Stimulated activated CD8-positive, alpha-beta memory T cell treated with anti-CD3 and anti-CD28 coated beads, Interleukin-7, amount 100 ng/mL, for 1 hour (primary cell): Measurements from ENCODE around the gene ARHGAP6.

ENCODE experiments used
- DNase-seq, 2 donors: peaks; one replicate each; pipeline ENCODE4 v3.0.0-alpha.2; 2020; ENCODE audit warnings: low read depth in 2 of 2

Gene ARHGAP6

DNA sequence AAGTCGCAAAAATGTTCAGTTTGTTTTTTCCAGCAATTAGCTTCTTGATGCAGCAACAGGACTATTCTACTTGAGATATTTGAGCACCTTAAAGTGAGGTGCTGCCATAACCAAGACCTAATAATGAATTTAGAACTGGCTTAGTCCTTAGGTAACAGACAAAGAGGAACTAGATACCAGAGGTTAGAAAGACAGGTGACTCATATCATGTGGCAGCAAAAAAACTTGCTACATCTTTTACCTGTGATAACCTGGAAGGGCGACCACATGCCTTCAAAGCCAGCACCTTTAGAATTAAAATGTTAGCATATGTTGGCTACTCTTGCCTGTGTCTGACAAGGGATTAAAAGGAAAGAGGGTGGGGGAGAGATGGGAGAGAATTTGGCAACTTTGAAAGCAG lies 90.4 kb downstream of the ARHGAP6 start:
- DNase-seq, result no peak

- no peak for DNase-seq
Observed at GRCh38 chrX:11567528-11568220, 98.0 kb downstream of the ARHGAP6 start.

GRCh38 chrX:11566789-11567188 lies 98.9 kb downstream of the ARHGAP6 start:
- DNase-seq, result no peak

DNA sequence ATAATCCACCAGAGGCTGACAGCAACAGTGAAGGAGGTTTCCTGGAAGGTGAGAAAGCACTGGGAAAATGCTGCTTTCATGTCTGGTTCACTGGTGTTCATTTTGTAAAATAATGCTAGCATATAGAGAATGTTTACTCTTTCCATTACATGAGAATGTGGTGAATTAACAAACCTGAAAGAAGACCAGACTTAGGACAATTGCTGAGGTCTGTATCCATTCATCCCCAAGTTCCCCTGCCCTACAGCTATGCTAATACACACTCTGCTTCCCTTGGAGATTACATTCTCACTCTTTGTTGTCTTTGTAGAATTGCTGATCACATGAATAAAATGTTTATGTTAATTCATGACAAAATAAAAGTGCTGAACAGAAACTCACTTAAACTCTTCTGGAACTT lies 99.5 kb downstream of the ARHGAP6 start:
- DNase-seq, result no peak

DNA sequence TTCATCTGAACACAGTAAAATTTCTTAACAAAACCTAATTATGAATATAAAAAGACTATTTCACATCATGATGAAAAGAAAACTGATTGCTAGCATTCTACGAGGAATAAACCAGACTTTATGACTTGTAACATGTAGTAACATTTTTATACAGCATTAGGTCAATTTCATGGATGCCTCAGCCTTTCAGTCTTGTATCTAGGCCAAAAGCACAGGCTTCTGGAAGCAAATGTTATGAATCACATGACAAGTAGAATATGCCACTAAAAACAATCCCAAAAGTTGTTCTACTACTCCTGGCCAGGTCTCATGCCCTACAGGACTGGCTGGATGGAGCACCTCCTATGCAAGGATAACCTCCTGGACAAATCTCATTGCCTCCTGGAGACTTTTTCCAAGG lies 101.2 kb downstream of the ARHGAP6 start:
- DNase-seq, result no peak

DNA sequence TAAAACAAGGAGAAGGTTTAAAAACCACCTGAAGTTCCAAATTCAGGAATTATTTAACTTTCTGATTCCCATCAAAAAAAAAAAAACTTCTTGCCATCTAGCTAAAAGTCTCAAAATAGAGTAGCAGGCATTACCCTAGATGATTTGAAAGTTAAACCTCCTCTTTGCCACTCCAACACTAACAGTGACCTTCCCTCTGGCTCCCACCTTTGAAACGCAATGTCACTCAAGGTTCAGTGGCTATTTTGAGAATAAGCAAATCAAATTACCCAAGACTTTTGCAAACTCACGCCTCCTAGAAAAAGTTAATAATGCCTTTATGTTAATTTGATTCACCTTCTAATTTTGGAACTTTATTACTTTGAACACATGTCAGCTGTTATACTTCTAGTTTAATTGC lies 103.2 kb downstream of the ARHGAP6 start:
- no peak for DNase-seq

- DNase-seq, result peak in 1 of 2 donors; percentile 6
Observed at GRCh38 chrX:11558972-11559371, 106.7 kb downstream of the ARHGAP6 start.

GRCh38 chrX:11557120-11557519 lies 108.6 kb downstream of the ARHGAP6 start:
- DNase-seq, result no peak

DNA sequence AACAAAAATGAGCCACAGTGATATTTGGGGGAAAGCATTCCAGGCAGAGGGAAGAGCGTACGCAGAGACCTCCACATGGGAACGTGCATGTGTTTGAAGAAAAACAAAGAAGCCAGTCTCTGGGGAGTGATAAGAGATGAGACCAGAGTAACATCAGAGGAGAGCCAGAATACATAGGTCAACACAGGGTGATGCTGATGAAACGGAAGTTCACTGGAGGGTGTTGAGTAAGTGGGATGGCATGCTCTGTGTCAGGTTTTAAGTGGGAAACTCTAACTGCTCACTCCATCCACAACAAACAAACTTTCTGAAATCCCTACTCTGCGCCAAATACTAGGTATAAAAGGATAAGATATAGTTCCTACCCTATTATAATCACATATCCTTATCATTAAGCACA lies 110.0 kb downstream of the ARHGAP6 start:
- DNase-seq, result no peak

DNA sequence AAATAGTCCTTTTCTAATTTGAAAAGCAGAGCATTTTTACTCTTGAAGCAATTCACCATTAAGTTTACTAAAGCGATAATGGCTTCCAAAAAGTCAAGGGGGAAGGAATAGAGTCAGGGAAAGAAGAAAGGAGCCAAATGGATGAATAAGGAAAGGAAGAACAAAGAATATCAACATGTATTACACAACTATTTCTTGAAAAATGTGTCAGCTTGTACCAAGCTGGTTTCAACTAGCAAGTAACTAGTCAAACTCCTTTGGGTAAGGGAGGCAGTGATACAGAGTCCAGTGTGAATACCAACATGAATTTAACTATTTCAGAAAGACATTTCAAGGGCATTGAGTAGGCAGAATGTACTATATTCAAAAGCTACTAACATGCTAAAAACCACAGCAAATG lies 112.1 kb downstream of the ARHGAP6 start:
- no peak for DNase-seq

GRCh38 chrX:11551151-11551550 lies 114.6 kb downstream of the ARHGAP6 start:
- no peak for DNase-seq

- no peak for DNase-seq
Observed at GRCh38 chrX:11546917-11547316, 118.8 kb downstream of the ARHGAP6 start.

DNA sequence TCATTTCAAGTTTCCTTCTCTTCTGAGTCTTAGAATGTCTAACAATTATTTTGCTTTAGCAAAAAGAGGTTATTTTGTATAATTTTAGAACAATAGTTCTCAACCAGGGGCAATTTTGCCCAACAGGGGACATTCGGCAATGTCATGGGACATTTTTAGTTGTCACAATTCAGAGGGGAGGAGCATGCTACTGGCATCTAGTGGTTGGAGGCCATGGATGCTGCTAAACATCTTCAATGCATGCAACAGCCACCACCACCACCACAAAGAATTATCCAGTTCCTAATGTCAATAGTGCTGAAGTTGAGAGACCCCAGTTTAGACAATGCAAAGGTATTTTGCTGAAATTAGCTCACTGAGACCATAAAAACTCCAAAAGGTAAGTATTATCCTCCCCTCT lies 122.5 kb downstream of the ARHGAP6 start:
- no peak for DNase-seq

- no peak for DNase-seq
Observed at GRCh38 chrX:11541510-11541909, 124.2 kb downstream of the ARHGAP6 start.

DNA sequence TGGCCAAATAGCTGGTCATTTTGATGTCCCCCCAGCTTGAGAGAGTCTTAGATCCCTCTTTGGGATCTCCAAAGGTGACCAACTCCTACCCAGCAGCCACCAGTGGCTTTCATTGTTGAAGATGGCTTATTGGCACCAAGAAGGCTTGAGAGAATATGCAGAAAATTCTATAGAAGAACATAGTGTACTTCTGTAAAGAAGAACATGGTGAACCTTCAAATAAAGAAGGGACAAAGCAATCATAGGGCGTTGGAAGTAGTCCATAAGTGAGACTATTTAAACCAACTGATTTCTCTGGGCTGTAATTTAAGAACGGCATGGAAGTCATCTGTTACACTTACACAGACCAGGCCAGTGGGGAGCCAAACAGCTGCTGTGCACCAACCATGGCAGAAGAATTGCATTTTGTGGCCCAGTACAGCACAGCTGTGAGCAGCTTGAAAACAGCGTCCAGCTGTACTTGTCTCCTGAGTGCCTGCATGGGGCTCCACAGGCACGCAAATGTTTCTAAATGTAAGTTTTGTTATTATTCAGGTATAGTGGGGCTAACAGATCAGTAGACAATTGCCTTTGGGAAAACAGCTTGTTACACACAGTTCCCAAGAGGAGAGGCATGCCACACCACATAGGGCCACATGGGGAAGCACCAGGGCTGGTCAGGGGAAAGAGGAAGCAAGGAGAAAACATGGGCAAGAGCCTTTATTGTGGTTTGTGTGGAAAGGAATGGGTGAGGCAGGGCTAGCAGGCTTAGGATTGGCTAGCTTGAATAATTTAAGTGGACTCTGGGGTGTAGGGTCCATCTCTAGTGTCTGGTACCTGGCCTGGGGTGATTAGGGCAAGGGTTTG lies 125.0 kb downstream of the ARHGAP6 start:
- DNase-seq, result no peak

GRCh38 chrX:11537141-11537540 lies 128.6 kb downstream of the ARHGAP6 start:
- DNase-seq, result no peak

DNA sequence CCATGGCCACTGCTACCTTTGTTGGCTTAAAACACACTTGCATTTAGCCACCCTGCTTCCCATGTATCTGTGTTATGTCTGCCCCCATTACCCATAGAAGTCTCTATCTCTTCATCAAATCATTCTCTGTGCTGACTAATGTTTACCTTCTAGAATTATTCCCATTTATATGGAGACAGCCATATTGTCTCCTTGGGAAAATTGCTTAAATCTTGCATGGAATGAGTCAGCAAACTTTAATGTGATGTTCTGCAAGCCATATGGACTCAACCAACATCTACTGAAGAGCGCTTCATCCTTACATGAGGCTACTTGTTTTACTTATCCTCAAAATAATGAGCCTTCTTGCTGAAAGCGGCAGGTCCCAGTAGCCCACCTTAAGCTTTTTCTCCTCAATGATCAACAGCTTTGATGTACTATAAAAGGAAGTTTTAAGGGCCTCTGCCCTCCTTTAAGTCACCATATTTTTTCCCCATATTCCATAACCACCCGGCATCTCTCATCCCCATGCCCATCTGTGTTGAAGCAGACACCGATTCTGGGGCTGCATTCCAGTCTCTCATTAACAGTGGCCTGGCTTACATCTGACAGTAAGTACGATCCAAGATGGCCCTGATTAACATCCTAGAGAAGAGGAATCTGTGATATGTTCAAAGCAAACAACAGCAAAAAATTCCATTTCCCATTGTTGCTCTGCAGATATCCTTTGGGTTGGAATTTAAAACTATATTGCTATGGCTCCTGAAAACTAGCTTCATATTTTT lies 130.4 kb downstream of the ARHGAP6 start:
- DNase-seq, result no peak

- DNase-seq, result no peak
Observed at GRCh38 chrX:11533199-11533651, 132.5 kb downstream of the ARHGAP6 start.

GRCh38 chrX:11532291-11533078 lies 133.2 kb downstream of the ARHGAP6 start:
- DNase-seq, result no peak

- DNase-seq, result no peak
Observed at GRCh38 chrX:11531226-11531625, 134.5 kb downstream of the ARHGAP6 start.

DNA sequence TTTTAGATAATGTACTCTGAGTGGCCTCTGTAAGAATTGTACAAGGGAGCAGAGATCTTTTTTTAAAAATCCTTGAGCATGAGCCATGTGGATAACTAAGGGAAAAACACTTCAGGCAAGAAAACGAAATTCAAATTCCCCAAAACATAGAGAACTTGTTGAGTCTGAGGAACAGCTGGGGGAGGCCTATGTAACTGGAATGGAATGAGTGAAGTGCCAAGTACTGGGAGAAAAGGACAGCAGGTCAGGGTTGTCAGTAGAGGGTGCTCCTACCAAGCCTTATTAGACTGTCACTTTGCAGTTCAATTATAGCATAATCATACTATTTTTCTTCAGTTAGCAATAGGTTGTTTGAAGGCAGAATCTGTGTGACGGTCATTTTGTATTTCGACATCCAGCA lies 135.1 kb downstream of the ARHGAP6 start:
- DNase-seq, result no peak

DNA sequence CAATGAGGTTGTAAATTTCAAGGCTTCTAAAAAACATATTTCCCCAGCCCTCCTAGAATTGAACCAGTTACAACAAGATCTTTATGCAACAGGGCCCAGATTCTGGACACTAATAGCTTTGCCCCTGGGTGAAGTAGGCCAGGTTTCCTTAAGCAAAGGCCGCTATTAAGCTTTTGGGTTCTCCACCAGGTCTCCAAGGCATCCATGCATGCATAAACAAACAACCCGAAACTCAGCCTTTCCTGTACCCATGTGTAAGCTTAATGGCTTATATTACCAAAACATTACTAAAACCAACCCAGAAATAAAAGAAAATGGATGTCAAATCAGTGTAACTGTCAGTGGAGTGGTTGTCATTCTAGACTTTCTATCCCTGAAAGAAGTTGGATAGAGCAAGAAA lies 137.1 kb downstream of the ARHGAP6 start:
- no peak for DNase-seq
